Astrocyte (in vitro differentiated cells and primary cell): ENCODE results near the gene DIP2A.

ENCODE experiments used
- EZH2 ChIP-seq: IDR thresholded peaks from 2 replicates; pipeline ENCODE4 v1.6.1; 2012; ENCODE audit warnings: mild to moderate bottlenecking, low read length, inconsistent platforms; ENCODE audit not compliant: insufficient read depth
- TF ChIP-seq, protein P1 (sequence below): IDR thresholded peaks from 2 replicates; pipeline ENCODE4 v1.5.1; 2011; ENCODE audit warnings: low read depth, mild to moderate bottlenecking, inconsistent platforms, low read length, moderate library complexity; ENCODE audit not compliant: insufficient read depth

DNA sequence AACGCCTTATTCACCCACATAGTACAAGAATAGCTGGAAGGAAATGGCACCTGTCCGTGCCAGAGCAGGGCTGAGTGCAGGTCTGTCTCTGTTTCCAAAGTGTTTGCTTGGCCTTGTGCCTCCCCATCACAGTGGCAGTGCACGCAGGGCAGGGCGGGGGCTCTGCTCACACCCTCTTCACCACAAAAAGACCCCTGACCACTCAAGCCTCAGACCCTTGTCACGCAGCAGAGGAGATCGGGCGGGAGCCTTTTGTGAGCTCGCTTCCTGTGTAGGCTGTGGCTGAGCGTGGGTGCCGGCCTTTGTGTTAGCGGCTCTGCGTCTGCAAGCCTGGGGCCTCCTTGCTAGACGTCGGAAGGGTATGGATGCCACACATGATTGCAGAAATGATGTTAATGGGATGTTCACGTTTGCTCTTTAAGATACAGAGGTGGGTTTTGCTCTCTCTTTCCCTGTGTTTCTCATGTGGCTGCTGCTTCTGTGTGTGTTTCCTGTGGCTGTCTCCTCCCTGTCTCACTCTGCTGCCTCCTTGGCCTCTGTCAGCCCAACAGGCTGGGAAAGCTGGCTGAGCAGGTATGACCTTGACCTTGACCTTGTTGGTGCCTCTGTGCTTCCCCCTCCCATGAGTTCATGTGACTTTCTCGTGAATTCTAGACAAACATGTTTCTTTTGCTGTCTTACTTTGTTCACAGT lies 100.7 kb downstream of the DIP2A start:
- TF ChIP-seq, protein P1, sequence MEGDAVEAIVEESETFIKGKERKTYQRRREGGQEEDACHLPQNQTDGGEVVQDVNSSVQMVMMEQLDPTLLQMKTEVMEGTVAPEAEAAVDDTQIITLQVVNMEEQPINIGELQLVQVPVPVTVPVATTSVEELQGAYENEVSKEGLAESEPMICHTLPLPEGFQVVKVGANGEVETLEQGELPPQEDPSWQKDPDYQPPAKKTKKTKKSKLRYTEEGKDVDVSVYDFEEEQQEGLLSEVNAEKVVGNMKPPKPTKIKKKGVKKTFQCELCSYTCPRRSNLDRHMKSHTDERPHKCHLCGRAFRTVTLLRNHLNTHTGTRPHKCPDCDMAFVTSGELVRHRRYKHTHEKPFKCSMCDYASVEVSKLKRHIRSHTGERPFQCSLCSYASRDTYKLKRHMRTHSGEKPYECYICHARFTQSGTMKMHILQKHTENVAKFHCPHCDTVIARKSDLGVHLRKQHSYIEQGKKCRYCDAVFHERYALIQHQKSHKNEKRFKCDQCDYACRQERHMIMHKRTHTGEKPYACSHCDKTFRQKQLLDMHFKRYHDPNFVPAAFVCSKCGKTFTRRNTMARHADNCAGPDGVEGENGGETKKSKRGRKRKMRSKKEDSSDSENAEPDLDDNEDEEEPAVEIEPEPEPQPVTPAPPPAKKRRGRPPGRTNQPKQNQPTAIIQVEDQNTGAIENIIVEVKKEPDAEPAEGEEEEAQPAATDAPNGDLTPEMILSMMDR: no peak
- TF ChIP-seq EZH2: no peak
